AG04450 (cell line): Measurements from ENCODE around the gene RHAG. TPM values are rescaled to one million over a fixed set of nuclear protein-coding genes. Genes with fewer than 3 reads are reported as not detected.
"Not testable (repeated sequence)": the region's sequence is repeated elsewhere in the genome, so short reads cannot be mapped to it uniquely, and the experiment has no call there.

Experiments used
- CTCF ChIA-PET: fragments of 300-600, 350-600 bp; formaldehyde crosslinking; extraction: SDS; loops from one replicate; lab custom pipeline; 2022; ENCODE audit warnings: antibody characterized with exemption, inconsistent platforms; lab: Charles Lee
- POLR2A ChIA-PET: fragments of 350-600 bp; formaldehyde crosslinking; extraction: SDS; loops from one replicate; lab custom pipeline; 2021; ENCODE audit warnings: antibody characterized with exemption, inconsistent platforms; lab: Yijun Ruan, JAX
- DNase-seq: peaks from one replicate; pipeline ENCODE4 v3.0.0-alpha.2; 2011; ENCODE audit warnings: low read depth, low spot score
- H3K27ac ChIP-seq: one replicate; pipeline ENCODE4 v1.5.1; 2012; ENCODE audit warnings: low read depth, low read length, control low read depth
- H3K27me3 ChIP-seq: one replicate; pipeline ENCODE4 v1.6.0; 2012; ENCODE audit warnings: low read length; ENCODE audit not compliant: control insufficient read depth, insufficient read depth
- H3K4me3 ChIP-seq: 2 replicates; pipeline ENCODE4 v1.5.1; 2011; ENCODE audit warnings: mild to moderate bottlenecking, low read depth, low read length, control low read depth
- H3K9me3 ChIP-seq: 2 replicates; pipeline ENCODE4 v1.5.1; 2012; ENCODE audit warnings: low read length; ENCODE audit not compliant: control insufficient read depth, insufficient read depth
- CTCF ChIP-seq: IDR thresholded peaks from 2 replicates; pipeline ENCODE4 v1.5.1; 2011; ENCODE audit warnings: low read depth, low read length, control low read depth, inconsistent platforms
- polyA plus RNA-seq: library from polyadenylated mRNA; depleted of rRNA; stranded (reverse); fragments of >200 nt; gene quantifications from 2 replicates; pipeline ENCODE4 v1.2.3, GENCODE V29; 2011

The RHAG gene
- polyA plus RNA-seq, 1 experiment = not detected

GRCh38 chr6:49634092-49634835, 2.4 kb downstream of the RHAG start:
- DNase-seq = no peak
- Histone ChIP-seq H3K9me3 (no peaks in the 10 kb centered on the region), H3K27me3 (no peaks in the 10 kb centered on the region), H3K4me3 (no peak overlapping the region), H3K27ac (no peak overlapping the region)
- TF ChIP-seq CTCF = no peak
- CTCF ChIA-PET = interaction anchor here (1.4 kb wide), 1 partner anchor 11 kb away, joined by 4 read pairs; no protein-coding TSS in a partner anchor
- POLR2A ChIA-PET = no interaction called here

- DNase-seq = no peak
- H3K9me3 ChIP-seq = no peaks in the 10 kb centered on the region
- ChIA-PET CTCF (no interaction called here), POLR2A (no interaction called here)
- no peak overlapping the region for H3K4me3 ChIP-seq
- H3K27ac ChIP-seq = no peak overlapping the region
- H3K27me3 ChIP-seq = no peaks in the 10 kb centered on the region
- TF ChIP-seq CTCF = no peak
Observed at GRCh38 chr6:49633541-49633940, 3.1 kb downstream of the RHAG start.

- H3K27me3 ChIP-seq = no peaks in the 10 kb centered on the region
- ChIA-PET POLR2A (no interaction called here), CTCF (no interaction called here)
- H3K4me3 ChIP-seq = no peak overlapping the region
- H3K27ac ChIP-seq = no peak overlapping the region
- no peaks in the 10 kb centered on the region for H3K9me3 ChIP-seq
- no peak for TF ChIP-seq CTCF
- DNase-seq = no peak
Observed at GRCh38 chr6:49632727-49633126, 3.9 kb downstream of the RHAG start.

- POLR2A ChIA-PET, CTCF ChIA-PET, DNase-seq, H3K27me3 ChIP-seq, H3K9me3 ChIP-seq, H3K4me3 ChIP-seq, H3K27ac ChIP-seq: not testable (repeated sequence)
Observed at GRCh38 chr6:49629485-49630088, 7.1 kb downstream of the RHAG start.

GRCh38 chr6:49626811-49627210, 9.8 kb downstream of the RHAG start:
- no peak for DNase-seq
- no peak overlapping the region for H3K4me3 ChIP-seq
- CTCF ChIA-PET = no interaction called here
- no peaks in the 10 kb centered on the region for H3K27me3 ChIP-seq
- H3K27ac ChIP-seq = no peak overlapping the region
- POLR2A ChIA-PET = no interaction called here
- no peaks in the 10 kb centered on the region for H3K9me3 ChIP-seq
- no peak for TF ChIP-seq CTCF
